Duodenal mucosa (tissue), 2 donors: ENCODE data around the gene ROPN1B.

Experiments used
- H3K27ac ChIP-seq: one replicate; pipeline ENCODE4 v1.7.0; 2013; ENCODE audit warnings: low read depth, low read length
- H3K27me3 ChIP-seq, 2 donors: one replicate each; pipeline ENCODE4 v1.7.0; 2013; ENCODE audit warnings: low read length in 2 of 2, control low read depth in 1 of 2; ENCODE audit not compliant: insufficient read depth in 2 of 2, control insufficient read depth in 1 of 2
- H3K36me3 ChIP-seq, 2 donors: one replicate each; pipeline ENCODE4 v1.7.0; 2013; ENCODE audit warnings: low read length in 2 of 2, control low read depth in 1 of 2; ENCODE audit not compliant: insufficient read depth in 2 of 2, control insufficient read depth in 1 of 2
- H3K4me1 ChIP-seq, 2 donors: one replicate each; pipeline ENCODE4 v1.7.0; 2013; ENCODE audit warnings: low read length in 2 of 2, control low read depth in 1 of 2; ENCODE audit not compliant: insufficient read depth in 2 of 2, control insufficient read depth in 1 of 2
- H3K4me3 ChIP-seq, 2 donors: one replicate each; pipeline ENCODE4 v1.7.0; 2013; ENCODE audit warnings: low read length in 2 of 2, low read depth in 1 of 2
- H3K9ac ChIP-seq, 2 donors: one replicate each; pipeline ENCODE4 v1.7.0; 2013; ENCODE audit warnings: low read length in 2 of 2, low read depth in 1 of 2
- H3K9me3 ChIP-seq, 2 donors: one replicate each; pipeline ENCODE4 v1.7.0; 2013; ENCODE audit warnings: low read length in 2 of 2, control low read depth in 1 of 2; ENCODE audit not compliant: control insufficient read depth in 1 of 2

Gene ROPN1B

GRCh38 chr3:126018995-126019394 lies 50.0 kb downstream of the ROPN1B start:
- H3K27me3 ChIP-seq, result no peaks in the 10 kb centered on the region
- no peak overlapping the region for H3K9ac ChIP-seq
- H3K4me3 ChIP-seq, result no peak overlapping the region
- no peak overlapping the region for H3K27ac ChIP-seq
- H3K9me3 ChIP-seq, result no peaks in the 10 kb centered on the region
- peaks cover 0 to 20% of the 10 kb centered on the region in 2 donors for H3K36me3 ChIP-seq
- no peaks in the 10 kb centered on the region for H3K4me1 ChIP-seq

DNA sequence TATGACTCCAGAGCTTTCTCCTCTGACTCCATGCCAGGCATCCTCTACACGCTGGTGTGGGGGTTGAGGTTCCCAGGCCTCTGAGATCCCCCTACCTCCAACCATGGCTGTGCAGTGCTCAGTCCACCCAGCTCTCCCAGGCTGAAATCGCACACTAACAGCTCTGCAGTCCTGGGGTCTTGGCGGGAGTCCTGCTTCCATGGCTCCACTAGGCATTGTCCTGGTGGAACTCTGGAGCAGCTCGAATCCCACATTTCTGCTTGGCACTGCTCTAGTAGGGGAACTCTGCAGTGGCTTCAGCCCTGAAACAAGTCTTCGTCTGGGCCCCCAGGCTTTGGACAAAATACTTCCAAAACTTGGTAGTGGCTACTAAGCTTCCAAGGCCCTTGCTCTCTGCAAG lies 50.7 kb downstream of the ROPN1B start:
- H3K4me3 ChIP-seq, result no peak overlapping the region
- no peak overlapping the region for H3K27ac ChIP-seq
- H3K9me3 ChIP-seq, result no peaks in the 10 kb centered on the region
- peaks cover 0 to 22% of the 10 kb centered on the region in 2 donors for H3K36me3 ChIP-seq
- no peaks in the 10 kb centered on the region for H3K4me1 ChIP-seq
- H3K9ac ChIP-seq, result no peak overlapping the region
- no peaks in the 10 kb centered on the region for H3K27me3 ChIP-seq

DNA sequence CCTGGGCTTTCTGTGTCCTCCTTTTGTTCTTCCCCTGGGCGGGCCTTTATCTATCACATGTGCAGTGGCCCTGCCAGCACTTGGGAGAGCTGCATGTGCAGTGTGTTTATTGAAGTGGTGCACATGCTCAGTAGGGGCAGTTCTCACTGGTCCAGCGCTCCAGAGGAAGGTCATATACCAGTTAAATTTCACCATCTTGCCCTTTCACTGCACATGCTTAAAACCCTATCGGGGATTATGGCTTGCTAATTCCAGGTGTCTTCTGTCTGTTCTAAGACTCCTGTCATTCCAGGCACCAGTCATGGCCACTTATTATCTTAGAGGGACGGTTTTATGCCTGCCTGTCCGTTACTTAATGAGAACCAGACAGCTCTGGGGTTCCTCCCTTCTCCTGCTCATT lies 52.2 kb downstream of the ROPN1B start:
- Histone ChIP-seq H3K9ac (no peak overlapping the region), H3K9me3 (no peaks in the 10 kb centered on the region), H3K27me3 (no peaks in the 10 kb centered on the region), H3K27ac (no peak overlapping the region), H3K4me1 (no peaks in the 10 kb centered on the region), H3K36me3 (peaks cover 0 to 21% of the 10 kb centered on the region in 2 donors), H3K4me3 (no peak overlapping the region)

- H3K9me3 ChIP-seq, result no peaks in the 10 kb centered on the region
- no peaks in the 10 kb centered on the region for H3K4me1 ChIP-seq
- no peak overlapping the region for H3K4me3 ChIP-seq
- no peaks in the 10 kb centered on the region for H3K27me3 ChIP-seq
- no peak overlapping the region for H3K27ac ChIP-seq
- H3K36me3 ChIP-seq, result peaks cover 0 to 20% of the 10 kb centered on the region in 2 donors
- no peak overlapping the region for H3K9ac ChIP-seq
These were observed 52.7 kb downstream of the ROPN1B start for GRCh38 chr3:126021702-126022101.

DNA sequence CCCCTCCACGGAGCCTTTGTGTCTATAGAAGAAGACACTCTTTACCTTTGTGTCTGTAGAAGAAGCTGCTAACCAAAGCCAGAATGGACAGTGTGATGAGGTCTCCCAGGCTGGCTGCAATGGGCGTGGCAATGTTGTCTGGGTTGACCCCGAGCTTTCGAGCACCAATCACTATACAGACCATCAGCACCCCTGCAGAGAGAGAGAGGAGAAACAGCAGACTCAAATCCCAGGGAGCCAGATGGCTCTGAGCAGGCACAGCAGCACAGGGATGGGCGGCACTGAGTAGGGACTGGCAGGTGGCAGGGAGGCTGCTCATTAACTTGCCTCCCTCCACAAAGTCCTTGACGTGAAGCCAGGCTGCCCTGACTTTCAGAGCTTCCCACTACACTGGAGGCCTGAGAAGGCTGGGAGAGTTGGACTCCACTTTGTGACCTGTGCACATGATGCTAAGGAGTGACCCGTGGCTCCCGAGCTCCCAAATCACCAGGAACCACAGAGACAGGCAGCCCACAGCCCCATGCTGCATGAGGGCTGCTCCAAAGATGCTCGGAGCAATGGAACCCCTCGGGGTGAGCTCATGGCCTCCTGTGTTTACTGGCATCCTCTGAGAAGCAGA lies 53.9 kb downstream of the ROPN1B start:
- Histone ChIP-seq H3K27me3 (no peaks in the 10 kb centered on the region), H3K36me3 (peaks cover 0 to 17% of the 10 kb centered on the region in 2 donors), H3K4me1 (no peaks in the 10 kb centered on the region), H3K9me3 (peaks cover 1 to 4% of the 10 kb centered on the region in 2 donors), H3K4me3 (no peak overlapping the region), H3K9ac (no peak overlapping the region), H3K27ac (no peak overlapping the region)

- H3K9me3 ChIP-seq, result peaks cover 6 to 9% of the 10 kb centered on the region in 2 donors
- no peaks in the 10 kb centered on the region for H3K27me3 ChIP-seq
- no peak overlapping the region for H3K27ac ChIP-seq
- peaks cover 3 to 17% of the 10 kb centered on the region in 2 donors for H3K36me3 ChIP-seq
- no peak overlapping the region for H3K4me3 ChIP-seq
- no peaks in the 10 kb centered on the region for H3K4me1 ChIP-seq
- no peak overlapping the region for H3K9ac ChIP-seq
These were observed 54.4 kb downstream of the ROPN1B start for GRCh38 chr3:126023390-126023789.

DNA sequence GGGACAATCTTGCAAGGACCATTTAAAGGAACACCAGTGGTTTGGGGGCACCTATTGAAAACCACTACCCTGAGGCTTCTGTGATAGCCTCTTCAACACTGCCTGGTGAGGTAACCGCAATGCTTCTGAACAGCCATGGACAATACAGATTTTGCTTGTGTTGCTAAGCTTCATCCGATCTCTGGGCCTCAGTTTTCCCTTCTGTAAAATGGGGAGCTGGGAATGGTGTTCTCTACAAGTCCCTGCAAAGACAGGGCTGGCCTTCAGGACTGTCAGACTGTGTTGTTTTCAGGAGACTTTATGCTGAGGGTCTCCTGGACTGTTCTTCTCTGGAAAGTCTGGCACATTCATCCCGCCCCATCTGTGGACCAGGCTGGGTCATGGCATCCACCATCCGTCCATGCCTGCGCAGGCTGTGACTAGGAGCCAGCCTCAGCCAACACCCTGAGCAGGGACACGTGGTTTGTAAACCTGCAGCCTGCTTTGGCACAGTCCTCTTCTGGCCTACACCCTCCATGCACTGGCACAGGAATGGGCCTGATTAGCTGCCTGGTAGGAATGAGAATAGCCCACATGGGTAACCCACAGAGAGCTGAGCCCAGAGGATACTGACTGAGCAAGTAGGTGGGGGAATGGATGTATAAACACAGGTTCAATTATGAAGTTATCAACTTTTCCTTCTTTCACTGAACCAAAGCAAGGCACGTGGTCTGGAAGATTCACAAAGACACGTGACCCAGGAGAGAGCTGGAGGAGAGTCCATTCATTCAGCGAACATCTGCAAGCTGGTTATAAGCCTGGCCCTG lies 55.3 kb downstream of the ROPN1B start:
- H3K9me3 ChIP-seq, result peaks cover 9 to 12% of the 10 kb centered on the region in 2 donors
- H3K27ac ChIP-seq, result no peak overlapping the region
- H3K4me3 ChIP-seq, result no peak overlapping the region
- no peak overlapping the region for H3K9ac ChIP-seq
- H3K36me3 ChIP-seq, result peaks cover 8 to 17% of the 10 kb centered on the region in 2 donors
- no peaks in the 10 kb centered on the region for H3K27me3 ChIP-seq
- H3K4me1 ChIP-seq, result no peaks in the 10 kb centered on the region

DNA sequence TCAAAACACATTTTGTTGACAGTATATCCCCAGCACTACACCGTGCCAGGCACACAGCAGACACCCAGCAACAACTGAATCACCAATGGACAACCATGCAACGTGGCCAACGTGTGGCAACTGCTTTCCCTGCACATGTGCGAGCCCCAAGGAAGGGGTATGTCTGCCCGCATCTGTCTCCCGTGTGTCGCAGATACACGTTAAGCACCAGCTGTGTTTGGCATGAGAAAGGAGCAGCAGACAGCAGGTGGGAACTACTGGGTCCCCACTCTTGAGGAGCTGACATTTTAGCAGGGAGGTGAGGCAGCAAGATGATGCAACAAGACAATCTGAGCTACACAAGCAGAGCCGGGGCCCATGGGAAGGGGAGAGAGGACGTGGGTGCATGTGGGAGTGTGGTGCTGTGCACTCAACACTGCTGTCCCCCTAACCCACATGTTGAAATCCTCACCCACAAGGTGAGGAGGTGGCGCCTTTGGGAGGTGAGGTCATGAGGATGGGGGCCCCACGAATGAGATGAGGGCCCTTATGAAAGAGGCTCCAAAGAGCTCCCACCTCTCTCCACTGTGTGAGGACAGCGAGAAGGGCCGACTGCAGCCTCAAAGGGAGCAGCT lies 56.2 kb downstream of the ROPN1B start:
- H3K27ac ChIP-seq, result no peak overlapping the region
- no peak overlapping the region for H3K4me3 ChIP-seq
- no peaks in the 10 kb centered on the region for H3K27me3 ChIP-seq
- H3K36me3 ChIP-seq, result peaks cover 8 to 17% of the 10 kb centered on the region in 2 donors
- H3K9ac ChIP-seq, result no peak overlapping the region
- peaks cover 9 to 12% of the 10 kb centered on the region in 2 donors for H3K9me3 ChIP-seq
- no peaks in the 10 kb centered on the region for H3K4me1 ChIP-seq

GRCh38 chr3:126025862-126026261 lies 56.9 kb downstream of the ROPN1B start:
- no peak overlapping the region for H3K9ac ChIP-seq
- H3K4me1 ChIP-seq, result no peaks in the 10 kb centered on the region
- H3K27me3 ChIP-seq, result no peaks in the 10 kb centered on the region
- H3K4me3 ChIP-seq, result no peak overlapping the region
- no peak overlapping the region for H3K27ac ChIP-seq
- peaks cover 8 to 17% of the 10 kb centered on the region in 2 donors for H3K36me3 ChIP-seq
- H3K9me3 ChIP-seq, result peaks cover 9 to 12% of the 10 kb centered on the region in 2 donors

- Histone ChIP-seq H3K27me3 (no peaks in the 10 kb centered on the region), H3K9ac (no peak overlapping the region), H3K27ac (no peak overlapping the region), H3K4me3 (no peak overlapping the region), H3K4me1 (no peaks in the 10 kb centered on the region), H3K36me3 (peaks cover 8 to 17% of the 10 kb centered on the region in 2 donors), H3K9me3 (peaks cover 9 to 12% of the 10 kb centered on the region in 2 donors)
These were observed 57.3 kb downstream of the ROPN1B start for GRCh38 chr3:126026277-126026751.
